Keratinocyte (primary cell): ENCODE results near the gene GZMH. TPM values are rescaled to one million over a fixed set of nuclear protein-coding genes. Genes with fewer than 3 reads are reported as not detected.

ENCODE experiments used
- DNase-seq: peaks from one replicate; pipeline ENCODE4 v3.0.0-alpha.2; 2011; ENCODE audit warnings: low read depth, missing footprints, low spot score
- FAIRE-seq: peaks from 2 replicates; lab custom pipeline; 2011; peaks lifted over from hg19 to GRCh38; lab: Jason Lieb, UNC
- H2AFZ ChIP-seq: 2 replicates; pipeline ENCODE4 v1.6.0; 2012; ENCODE audit warnings: low read length, control low read depth, inconsistent platforms; ENCODE audit not compliant: control insufficient read depth
- H3K27ac ChIP-seq: 2 replicates; pipeline ENCODE4 v1.5.1; 2011; ENCODE audit warnings: low read length; ENCODE audit not compliant: control insufficient read depth, insufficient read depth
- H3K27me3 ChIP-seq: 3 replicates; pipeline ENCODE4 v1.6.0; 2011; ENCODE audit warnings: low read length; ENCODE audit not compliant: control insufficient read depth, insufficient read depth; ENCODE audit errors: extremely low read depth
- H3K36me3 ChIP-seq, 2 experiments: 2 replicates in 1 of 2; 3 replicates in 1 of 2; pipeline ENCODE4 v1.5.1; 2011; ENCODE audit warnings: low read length in 2 of 2, mild to moderate bottlenecking in 1 of 2; ENCODE audit not compliant: control insufficient read depth in 2 of 2, insufficient read depth in 2 of 2; ENCODE audit errors: extremely low read depth in 1 of 2
- H3K4me1 ChIP-seq: 3 replicates; pipeline ENCODE4 v1.5.1; 2011; ENCODE audit warnings: low read length; ENCODE audit not compliant: control insufficient read depth, insufficient read depth; ENCODE audit errors: extremely low read depth
- H3K4me2 ChIP-seq: 3 replicates; pipeline ENCODE4 v1.6.0; 2011; ENCODE audit warnings: low read depth, low read length; ENCODE audit not compliant: control insufficient read depth, insufficient read depth; ENCODE audit errors: extremely low read depth
- H3K4me3 ChIP-seq, 3 experiments: fragments of 200-600 bp in 1 of 3; sonication (generic) in 1 of 3; 2 replicates in 2 of 3; 3 replicates in 1 of 3; pipeline ENCODE4 v1.5.1; 2011 to 2016; ENCODE audit warnings: low read length in 3 of 3, mild to moderate bottlenecking in 3 of 3, control low read depth in 2 of 3, inconsistent platforms in 1 of 3, low read depth in 1 of 3, mixed read lengths in 1 of 3, mixed run types in 1 of 3, moderate library complexity in 1 of 3; ENCODE audit not compliant: control insufficient read depth in 2 of 3, insufficient read depth in 2 of 3; ENCODE audit errors: extremely low read depth in 1 of 3
- H3K79me2 ChIP-seq: 2 replicates; pipeline ENCODE4 v1.6.0; 2012; ENCODE audit warnings: low read length; ENCODE audit not compliant: control insufficient read depth, insufficient read depth
- H3K9ac ChIP-seq: 3 replicates; pipeline ENCODE4 v1.6.0; 2011; ENCODE audit warnings: low read length; ENCODE audit not compliant: control insufficient read depth, insufficient read depth; ENCODE audit errors: extremely low read depth
- H3K9me1 ChIP-seq: 3 replicates; pipeline ENCODE4 v1.6.0; 2011; ENCODE audit warnings: low read length; ENCODE audit not compliant: control insufficient read depth, insufficient read depth; ENCODE audit errors: extremely low read depth
- H3K9me3 ChIP-seq: 2 replicates; pipeline ENCODE4 v1.5.1; 2012; ENCODE audit warnings: low read depth, low read length; ENCODE audit not compliant: control insufficient read depth
- H4K20me1 ChIP-seq: 3 replicates; pipeline ENCODE4 v1.6.0; 2011; ENCODE audit warnings: low read length; ENCODE audit not compliant: control insufficient read depth, insufficient read depth; ENCODE audit errors: extremely low read depth
- EZH2 ChIP-seq: IDR thresholded peaks from one replicate; pipeline ENCODE4 v1.6.1; 2012; ENCODE audit warnings: inconsistent platforms, mild to moderate bottlenecking, low read length, moderate library complexity
- dilution Hi-C: fragments of 300-500 bp; cut with MboI; formaldehyde crosslinking; loops from one replicate; pipeline ENCODE4 v1.7.0; 2020; ENCODE audit warnings: low sequenced_read_pairs; ENCODE audit not compliant: extremely low pct_ligation_motif_present
- polyA plus RNA-seq, 5 experiments: library from polyadenylated mRNA; depleted of rRNA in 3 of 5; stranded (reverse) in 3 of 5; stranded (forward) in 1 of 5; unstranded in 1 of 5; fragments of >200 nt; gene quantifications; 1 replicate in 1 of 5; 2 replicates in 3 of 5; 3 replicates in 1 of 5; pipeline versions ENCODE4 v1.2.1 to v1.2.3, GENCODE V29; 2011 to 2012; ENCODE audit warnings: missing spikeins in 2 of 5, low read depth in 1 of 5, low replicate concordance in 1 of 5
- TF ChIP-seq, protein P1 (sequence below), 3 experiments: IDR thresholded peaks in 1 of 3; conservative IDR thresholded peaks in 1 of 3; optimal IDR thresholded peaks in 1 of 3; 2 replicates in 2 of 3; 3 replicates in 1 of 3; pipeline versions ENCODE3 to v1.5.1; 2011; ENCODE audit warnings: low read length in 3 of 3, mild to moderate bottlenecking in 3 of 3, moderate library complexity in 2 of 3, control low read depth in 1 of 3, inconsistent platforms in 1 of 3; ENCODE audit not compliant: insufficient read depth in 2 of 3; ENCODE audit errors: extremely low read depth in 1 of 3

The GZMH gene
- polyA plus RNA-seq, 1 donor (not counting 4 experiments of a cell fraction or from before 2014, with no cell fraction given) = not detected

DNA sequence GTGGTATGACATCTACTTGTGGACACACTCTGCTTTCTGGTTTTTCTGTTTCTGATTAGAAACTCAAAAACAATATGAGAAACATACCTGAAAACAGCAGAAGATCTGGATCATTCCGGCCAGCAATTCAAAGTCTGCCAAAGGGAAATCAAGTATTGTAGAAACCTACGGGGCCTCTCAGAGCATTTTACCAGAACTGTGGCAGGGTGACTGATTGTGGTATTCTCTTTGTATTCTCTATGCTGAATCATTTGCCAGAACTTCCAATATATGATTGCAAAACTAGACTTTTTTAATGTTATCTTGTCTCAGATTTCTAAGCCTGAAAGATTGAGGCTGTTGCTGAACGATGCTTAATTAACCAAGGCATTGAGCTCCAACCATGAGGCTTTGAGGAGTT, 30.4 kb upstream of the GZMH start:
- Histone ChIP-seq H3K9ac (no peak overlapping the region), H3K4me1 (no peaks in the 10 kb centered on the region), H3K4me2 (no peak overlapping the region), H3K9me1 (no peaks in the 10 kb centered on the region), H3K9me3 (no peaks in the 10 kb centered on the region), H3K79me2 (no peaks in the 10 kb centered on the region), H2AFZ (no peak overlapping the region), H3K36me3 (no peaks in the 10 kb centered on the region), H3K27me3 (no peaks in the 10 kb centered on the region), H3K27ac (no peak overlapping the region), H4K20me1 (no peaks in the 10 kb centered on the region), H3K4me3 (no peak overlapping the region)
- TF ChIP-seq, protein P1, sequence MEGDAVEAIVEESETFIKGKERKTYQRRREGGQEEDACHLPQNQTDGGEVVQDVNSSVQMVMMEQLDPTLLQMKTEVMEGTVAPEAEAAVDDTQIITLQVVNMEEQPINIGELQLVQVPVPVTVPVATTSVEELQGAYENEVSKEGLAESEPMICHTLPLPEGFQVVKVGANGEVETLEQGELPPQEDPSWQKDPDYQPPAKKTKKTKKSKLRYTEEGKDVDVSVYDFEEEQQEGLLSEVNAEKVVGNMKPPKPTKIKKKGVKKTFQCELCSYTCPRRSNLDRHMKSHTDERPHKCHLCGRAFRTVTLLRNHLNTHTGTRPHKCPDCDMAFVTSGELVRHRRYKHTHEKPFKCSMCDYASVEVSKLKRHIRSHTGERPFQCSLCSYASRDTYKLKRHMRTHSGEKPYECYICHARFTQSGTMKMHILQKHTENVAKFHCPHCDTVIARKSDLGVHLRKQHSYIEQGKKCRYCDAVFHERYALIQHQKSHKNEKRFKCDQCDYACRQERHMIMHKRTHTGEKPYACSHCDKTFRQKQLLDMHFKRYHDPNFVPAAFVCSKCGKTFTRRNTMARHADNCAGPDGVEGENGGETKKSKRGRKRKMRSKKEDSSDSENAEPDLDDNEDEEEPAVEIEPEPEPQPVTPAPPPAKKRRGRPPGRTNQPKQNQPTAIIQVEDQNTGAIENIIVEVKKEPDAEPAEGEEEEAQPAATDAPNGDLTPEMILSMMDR (optimal IDR thresholded peaks at IDR 0.05 in 1 of 3, IDR thresholded peaks at IDR 0.05 in 1 of 3, conservative IDR thresholded peaks at IDR 0.05 in 1 of 3; ENCODE audit: extremely low read depth in 1 of 3, insufficient read depth in 2 of 3, low read length in 3 of 3) = no peak
- no peak for TF ChIP-seq EZH2
- FAIRE-seq (no peak), DNase-seq (no peak)
- dilution Hi-C loops = no loop called here

DNA sequence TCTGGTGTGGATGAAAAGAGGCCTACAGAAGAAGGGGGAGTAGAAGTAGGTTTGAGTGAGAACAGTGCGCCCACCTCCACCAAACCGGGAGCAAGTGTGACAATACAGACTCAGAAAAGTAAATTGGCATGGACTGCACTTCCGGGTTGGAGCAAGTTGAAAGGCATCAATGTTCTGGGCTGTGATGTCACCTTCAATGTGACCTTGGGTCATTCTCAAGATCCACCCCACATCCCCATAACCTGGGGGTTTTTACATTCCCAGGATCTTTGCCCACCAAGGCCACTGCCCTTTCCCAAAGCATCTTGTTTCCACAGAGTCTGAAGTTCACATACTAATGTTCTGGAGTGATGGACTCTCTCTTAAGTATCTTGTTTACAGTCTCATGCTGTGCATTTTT, 29.8 kb upstream of the GZMH start:
- Histone ChIP-seq H2AFZ (no peak overlapping the region), H3K9me3 (no peaks in the 10 kb centered on the region), H3K9ac (no peak overlapping the region), H3K4me1 (no peaks in the 10 kb centered on the region), H3K27ac (no peak overlapping the region), H3K4me2 (no peak overlapping the region), H3K9me1 (no peaks in the 10 kb centered on the region), H4K20me1 (no peaks in the 10 kb centered on the region), H3K79me2 (no peaks in the 10 kb centered on the region), H3K4me3 (no peak overlapping the region), H3K36me3 (no peaks in the 10 kb centered on the region), H3K27me3 (no peaks in the 10 kb centered on the region)
- no peak for DNase-seq
- TF ChIP-seq EZH2 = no peak
- TF ChIP-seq, protein P1 (optimal IDR thresholded peaks at IDR 0.05 in 1 of 3, IDR thresholded peaks at IDR 0.05 in 1 of 3, conservative IDR thresholded peaks at IDR 0.05 in 1 of 3; ENCODE audit: extremely low read depth in 1 of 3, insufficient read depth in 2 of 3, low read length in 3 of 3) = no peak
- dilution Hi-C loops = no loop called here
- FAIRE-seq = no peak
